Stimulated activated CD4-positive, alpha-beta T cell treated with anti-CD3 and anti-CD28 coated beads, Interleukin-1b, Interleukin-23, amount 100 ng/mL, for 4 hours (primary cell): ENCODE data around the gene TRIM49D1.
"Not testable (repeated sequence)": the region's sequence is repeated elsewhere in the genome, so short reads cannot be mapped to it uniquely, and the experiment has no call there.

ENCODE experiments used
- DNase-seq, 2 donors: peaks; one replicate each; pipeline ENCODE4 v3.0.0-alpha.2; 2020; ENCODE audit warnings: low read depth in 2 of 2

The TRIM49D1 gene, protein sequence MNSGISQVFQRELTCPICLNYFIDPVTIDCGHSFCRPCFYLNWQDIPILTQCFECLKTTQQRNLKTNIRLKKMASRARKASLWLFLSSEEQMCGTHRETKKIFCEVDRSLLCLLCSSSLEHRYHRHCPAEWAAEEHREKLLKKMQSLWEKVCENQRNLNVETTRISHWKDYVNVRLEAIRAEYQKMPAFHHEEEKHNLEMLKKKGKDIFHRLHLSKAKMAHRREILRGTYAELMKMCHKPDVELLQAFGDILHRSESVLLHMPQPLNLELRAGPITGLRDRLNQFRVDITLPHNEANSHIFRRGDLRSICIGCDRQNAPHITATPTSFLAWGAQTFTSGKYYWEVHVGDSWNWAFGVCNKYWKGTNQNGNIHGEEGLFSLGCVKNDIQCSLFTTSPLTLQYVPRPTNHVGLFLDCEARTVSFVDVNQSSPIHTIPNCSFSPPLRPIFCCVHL

DNA sequence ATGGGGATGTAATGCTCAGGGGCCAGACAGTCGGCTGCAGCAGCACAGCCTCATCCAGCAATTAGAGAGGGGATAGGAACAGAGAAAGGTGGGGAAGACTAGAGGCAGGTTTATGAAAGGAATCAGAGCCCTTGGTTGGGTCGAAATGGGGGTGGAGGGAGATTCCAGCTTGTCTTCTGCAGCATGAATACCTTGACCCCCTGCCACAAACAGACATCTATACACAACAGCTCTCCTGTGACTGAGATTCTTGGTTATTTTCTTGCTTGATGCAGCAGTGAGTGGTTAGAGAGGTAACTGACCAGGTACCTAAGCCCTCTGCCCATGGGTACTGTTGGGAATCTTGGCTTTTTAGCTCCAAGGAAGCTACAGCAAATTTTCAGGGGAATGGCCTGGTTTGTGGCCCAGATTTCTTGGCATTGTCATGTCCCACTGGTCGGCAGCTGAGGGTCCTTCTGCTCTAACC, at the start of gene TRIM49D1:
Gene TRIM49D1, minus strand, starts transcription at position 51 of the 466 bp plus-strand sequence. CDS start 4,535 bp downstream, outside the sequence.
- DNase-seq = no peak

DNA sequence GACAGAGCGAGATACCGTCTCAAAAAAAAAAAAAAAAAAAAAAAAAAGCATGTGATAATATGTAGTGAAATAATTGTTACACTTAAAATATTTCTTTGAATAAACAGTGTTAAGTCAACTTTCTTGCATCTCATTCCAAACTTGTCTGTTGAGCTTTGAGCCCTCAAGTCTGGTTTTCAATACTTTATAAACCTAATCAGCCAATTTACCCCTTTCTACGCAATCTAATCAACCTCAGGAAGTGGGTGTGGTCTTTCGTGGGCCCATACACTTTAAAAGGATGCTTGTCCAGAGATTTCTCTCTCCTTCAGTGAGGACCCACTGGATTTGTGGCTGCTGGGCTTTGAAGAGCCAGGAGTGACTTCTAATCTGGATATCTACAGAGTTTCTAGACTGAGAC, 43.7 kb upstream of the TRIM49D1 start, which contains the start of gene TRIM64:
Gene TRIM64, plus strand, starts transcription at position 301 of the 400 bp plus-strand sequence. CDS start 2,467 bp downstream, outside the sequence.
- DNase-seq = not testable (repeated sequence)

DNA sequence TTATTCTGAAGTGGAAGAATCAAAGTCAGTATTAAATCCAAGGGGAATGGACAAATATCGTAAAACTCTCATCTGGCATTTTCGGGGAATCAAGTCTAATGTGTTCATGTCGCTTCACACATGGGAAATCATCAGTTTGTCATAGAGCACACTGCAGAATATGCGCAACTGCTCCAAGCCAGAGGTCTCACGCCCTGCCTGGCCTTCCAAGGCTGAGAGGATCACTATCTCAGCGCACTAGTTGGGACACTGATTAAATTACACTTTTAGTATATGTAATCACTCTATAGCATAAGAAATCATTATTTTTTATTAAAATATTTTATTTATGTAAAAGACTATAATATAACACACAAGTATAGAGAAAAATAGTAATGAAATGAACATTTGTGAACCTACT, 38.8 kb upstream of the TRIM49D1 start:
- not testable (repeated sequence) for DNase-seq

DNA sequence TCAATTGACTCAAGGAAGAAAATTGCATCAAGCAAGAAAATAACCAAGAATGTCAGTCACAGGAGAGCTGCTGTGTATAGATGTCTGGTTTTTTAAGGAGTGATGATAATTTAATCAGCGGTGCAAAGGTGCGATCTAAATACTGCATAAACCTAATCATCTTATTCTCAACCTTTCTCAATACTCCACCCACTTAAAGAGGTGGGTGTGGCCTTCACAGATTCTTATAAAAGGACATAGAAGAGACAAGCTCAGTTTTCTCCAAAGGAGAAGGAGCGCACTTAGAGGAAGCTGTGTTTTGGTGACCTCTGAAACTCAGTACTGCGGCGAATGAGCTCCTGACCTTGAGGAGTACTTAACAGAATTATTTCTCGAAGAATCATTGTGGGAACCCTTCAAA, 1.7 kb upstream of the TRIM49D1 start, which contains the start of gene TRIM49D2:
Gene TRIM49D2, plus strand, starts transcription at position 301 of the 400 bp plus-strand sequence. CDS start 2,698 bp downstream, outside the sequence.
- not testable (repeated sequence) for DNase-seq

DNA sequence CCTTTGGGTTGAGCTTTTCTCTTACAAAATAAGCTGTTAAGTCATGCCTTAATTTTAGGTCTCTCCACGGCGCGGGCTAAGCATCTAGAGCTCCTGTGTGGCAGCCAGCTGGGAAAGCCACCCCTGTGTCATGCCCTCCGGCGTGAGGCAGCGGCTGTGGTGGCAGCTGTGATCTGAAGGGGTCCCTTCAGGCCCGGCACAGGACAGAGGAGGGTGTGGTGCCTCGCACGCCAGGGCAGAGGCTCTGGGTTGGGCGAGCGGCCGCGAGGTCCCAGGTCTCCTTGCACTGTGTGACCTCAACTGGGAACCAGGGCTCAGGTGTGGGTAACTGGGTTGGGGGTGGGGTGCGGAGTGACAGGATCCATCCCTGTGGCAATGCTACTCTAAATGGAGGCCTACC, 21.2 kb downstream of the TRIM49D1 start:
- DNase-seq = not testable (repeated sequence)

DNA sequence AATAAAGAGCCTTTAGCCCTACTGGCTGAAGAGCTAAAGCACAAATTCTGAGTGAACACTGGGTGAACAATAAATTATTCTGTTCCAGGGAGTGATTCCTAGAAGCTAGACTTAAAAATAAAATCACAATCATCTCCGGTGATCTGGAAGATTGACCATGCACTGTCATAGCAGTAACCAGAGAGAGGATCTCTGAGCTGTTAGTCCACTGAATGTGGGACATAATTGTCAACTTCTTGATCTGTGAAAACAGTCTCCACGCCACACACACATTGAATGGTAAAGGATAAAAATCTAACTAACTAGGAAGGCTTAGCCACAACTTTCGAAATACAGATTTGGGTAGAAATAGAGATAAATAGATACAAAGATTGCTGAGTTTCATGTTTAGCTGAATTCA, 28.8 kb downstream of the TRIM49D1 start:
- not testable (repeated sequence) for DNase-seq

DNA sequence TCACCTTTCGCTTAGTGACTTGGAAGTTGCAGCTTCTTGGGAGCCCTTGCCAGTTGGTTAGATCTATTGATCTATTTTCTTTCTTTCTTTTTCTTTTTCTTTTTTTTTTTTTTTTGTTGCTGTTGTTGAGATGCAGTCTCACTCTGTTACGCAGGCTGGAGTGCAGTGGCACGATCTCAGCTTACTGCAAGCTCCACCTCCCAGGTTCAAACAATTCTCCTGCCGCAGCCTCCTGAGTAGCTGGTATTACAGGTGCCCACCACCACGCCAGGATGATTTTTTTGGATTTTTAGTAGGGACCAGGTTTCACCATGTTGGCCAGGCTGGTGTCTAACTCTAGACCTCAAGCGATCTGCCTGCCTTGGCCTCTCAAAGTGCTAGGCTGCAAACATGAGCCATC, 44.5 kb downstream of the TRIM49D1 start:
- not testable (repeated sequence) for DNase-seq

DNA sequence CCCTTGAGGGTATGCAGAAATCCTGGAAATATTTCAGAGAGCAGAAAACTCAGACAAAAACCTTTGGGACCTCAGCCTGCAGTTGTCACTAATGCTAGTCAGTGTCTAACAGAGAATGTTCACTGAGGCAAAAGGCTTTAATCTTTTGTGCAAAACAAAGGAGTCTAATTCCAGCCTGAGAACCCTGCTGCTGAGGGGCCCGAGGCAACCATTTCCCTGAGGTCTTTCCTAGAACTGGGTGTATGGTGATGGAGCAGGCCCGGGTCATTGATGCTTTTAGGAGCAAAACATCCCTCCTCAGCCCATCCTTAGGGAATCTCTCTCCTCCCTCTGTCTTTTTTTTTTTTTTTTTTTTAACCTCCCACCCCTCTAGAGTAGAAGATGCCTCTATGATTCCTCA, 49.5 kb downstream of the TRIM49D1 start:
- DNase-seq = not testable (repeated sequence)

DNA sequence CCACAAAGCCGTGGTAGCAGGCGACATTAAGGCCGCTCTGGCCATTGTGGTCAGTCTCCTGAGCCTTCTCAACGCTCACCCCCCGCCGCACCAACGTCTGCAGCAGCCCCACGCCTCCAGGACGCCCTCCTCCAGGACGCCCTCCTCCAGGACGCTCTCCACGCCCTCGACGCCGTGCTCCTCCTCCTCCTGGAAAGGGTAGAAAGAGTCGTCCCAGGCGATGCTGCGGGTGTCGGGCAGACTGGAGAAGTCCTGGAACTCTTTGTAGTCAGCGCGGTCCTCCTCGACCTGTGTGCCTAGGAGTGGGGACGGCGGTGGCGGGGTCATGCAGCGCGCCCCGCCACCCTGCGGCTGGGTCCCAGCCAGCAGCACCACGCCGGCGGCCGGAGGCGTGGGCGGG, 56.8 kb downstream of the TRIM49D1 start:
- not testable (repeated sequence) for DNase-seq

DNA sequence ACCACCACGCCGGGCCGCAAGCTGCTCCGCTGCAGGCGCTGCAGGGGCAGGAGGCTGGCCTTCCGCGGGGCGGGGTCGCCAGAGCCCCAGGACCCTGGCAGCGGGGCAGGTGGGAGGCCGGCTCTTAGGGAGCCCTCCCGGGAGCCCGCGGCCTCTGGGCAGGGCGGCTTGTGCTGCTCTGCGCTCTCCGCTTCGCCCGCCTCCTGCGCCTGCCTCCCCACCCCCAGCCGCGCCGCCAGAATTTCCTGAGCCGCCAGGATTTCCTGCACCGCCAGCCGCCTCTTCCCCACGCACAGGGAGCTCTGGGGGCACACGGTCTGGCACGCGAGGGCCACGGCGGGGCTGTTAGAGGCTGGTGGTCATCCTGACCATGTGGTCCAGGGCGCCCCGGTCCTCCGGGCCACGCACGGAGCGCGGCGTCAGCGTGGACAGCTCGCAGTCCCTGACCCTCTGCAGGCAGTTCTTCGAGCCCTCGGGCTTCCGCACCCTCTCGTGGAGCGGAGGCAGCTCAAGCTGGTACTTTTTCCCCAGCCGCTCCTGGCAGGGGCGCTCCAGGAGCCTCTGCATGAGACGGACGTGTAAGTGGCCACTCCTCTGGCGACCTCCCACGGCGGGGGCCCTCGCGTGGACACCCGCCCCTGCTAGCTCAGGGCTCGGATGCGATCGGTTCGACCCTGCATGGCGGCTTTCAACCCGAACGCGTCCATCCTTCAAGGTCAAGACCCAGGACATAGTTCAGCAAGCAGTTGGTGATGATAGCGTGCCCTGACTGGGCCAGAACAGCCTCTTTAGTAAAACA, 57.9 kb downstream of the TRIM49D1 start:
- DNase-seq = not testable (repeated sequence)
